SK-N-SH treated with all-trans-retinoic acid at 6 μM for 48 hours (cell line): ENCODE data around the gene TRABD2A.

ENCODE experiments used
- ATAC-seq: fragments of 200-7000 bp; cut with Tn5 transposase; 3 replicates; pipeline ENCODE4 v1.9.1; 2020; ENCODE audit warnings: mild to moderate bottlenecking, moderate library complexity
- ARNTL ChIP-seq: fragments of 450-650 bp; formaldehyde crosslinking; IDR thresholded peaks from 2 replicates; pipeline ENCODE4 v1.5.0; 2020; ENCODE audit warnings: low read depth, mild to moderate bottlenecking, moderate library complexity, borderline replicate concordance
- CREB5 ChIP-seq: fragments of 250-450 bp; sonication (Bioruptor Pico); IDR thresholded peaks from 2 replicates; pipeline ENCODE4 v1.5.1; 2020; ENCODE audit warnings: low read depth, mild to moderate bottlenecking, moderate library complexity
- CSDC2 ChIP-seq: fragments of 250-450 bp; sonication (Bioruptor Pico); IDR thresholded peaks from 2 replicates; pipeline ENCODE4 v1.5.0; 2020; ENCODE audit warnings: mild to moderate bottlenecking, moderate library complexity
- CSRNP3 ChIP-seq: fragments of 250-450 bp; sonication (Bioruptor Pico); IDR thresholded peaks from 2 replicates; pipeline ENCODE4 v1.5.1; 2021; ENCODE audit warnings: mild to moderate bottlenecking, moderate library complexity
- ESRRG ChIP-seq: fragments of 250-450 bp; sonication (Bioruptor Pico); IDR thresholded peaks from 2 replicates; pipeline ENCODE4 v1.6.1; 2021; ENCODE audit warnings: mild to moderate bottlenecking
- ISL1 ChIP-seq: fragments of 250-450 bp; sonication (Bioruptor Pico); IDR thresholded peaks from 2 replicates; pipeline ENCODE4 v2.1.2; 2022; ENCODE audit warnings: mild to moderate bottlenecking, moderate library complexity
- OSR1 ChIP-seq: fragments of 250-450 bp; sonication (Bioruptor Pico); IDR thresholded peaks from 2 replicates; pipeline ENCODE4 v1.8.0; 2022; ENCODE audit warnings: moderate library complexity, mild to moderate bottlenecking, inconsistent platforms
- PATZ1 ChIP-seq: fragments of 250-450 bp; sonication (Bioruptor Pico); IDR thresholded peaks from 2 replicates; pipeline ENCODE4 v1.8.0; 2020; ENCODE audit warnings: mild to moderate bottlenecking, moderate library complexity, borderline replicate concordance
- POU6F1 ChIP-seq: fragments of 250-450 bp; sonication (Bioruptor Pico); IDR thresholded peaks from 2 replicates; pipeline ENCODE4 v1.8.0; 2021; ENCODE audit warnings: low read depth, mild to moderate bottlenecking, moderate library complexity, borderline replicate concordance
- PPARA ChIP-seq: fragments of 250-450 bp; sonication (Bioruptor Pico); IDR thresholded peaks from 2 replicates; pipeline ENCODE4 v1.5.0; 2020; ENCODE audit warnings: mild to moderate bottlenecking, borderline replicate concordance
- RARB ChIP-seq: fragments of 250-450 bp; sonication (Bioruptor Pico); IDR thresholded peaks from 2 replicates; pipeline ENCODE4 v1.8.0; 2021; ENCODE audit warnings: mild to moderate bottlenecking, moderate library complexity
- SNAI2 ChIP-seq: fragments of 250-450 bp; sonication (Bioruptor Pico); IDR thresholded peaks from 2 replicates; pipeline ENCODE4 v1.5.0; 2020; ENCODE audit warnings: mild to moderate bottlenecking, moderate library complexity
- TCF4 ChIP-seq: fragments of 250-450 bp; sonication (Bioruptor Pico); IDR thresholded peaks from 2 replicates; pipeline ENCODE4 v1.8.0; 2021; ENCODE audit warnings: mild to moderate bottlenecking, moderate library complexity, borderline replicate concordance
- TOX ChIP-seq: fragments of 250-450 bp; sonication (Bioruptor Pico); IDR thresholded peaks from 2 replicates; pipeline ENCODE4 v1.8.0; 2021; ENCODE audit warnings: mild to moderate bottlenecking, moderate library complexity, borderline replicate concordance
- ZC3H10 ChIP-seq: fragments of 250-450 bp; sonication (Bioruptor Pico); IDR thresholded peaks from 2 replicates; pipeline ENCODE4 v1.5.1; 2021; ENCODE audit warnings: mild to moderate bottlenecking, moderate library complexity
- ZFP3 ChIP-seq: fragments of 250-450 bp; sonication (Bioruptor Pico); IDR thresholded peaks from 2 replicates; pipeline ENCODE4 v1.5.0; 2020; ENCODE audit warnings: mild to moderate bottlenecking, moderate library complexity
- ZFP30 ChIP-seq: fragments of 450-650 bp; formaldehyde crosslinking; IDR thresholded peaks from 2 replicates; pipeline ENCODE4 v1.5.0; 2022; ENCODE audit warnings: mild to moderate bottlenecking, moderate library complexity
- ZNF565 ChIP-seq: fragments of 450-650 bp; formaldehyde crosslinking; conservative IDR thresholded peaks from 2 replicates; pipeline ENCODE4 v1.5.0; 2020; ENCODE audit warnings: low read depth, mild to moderate bottlenecking, moderate library complexity
- ZNF70 ChIP-seq: fragments of 450-650 bp; formaldehyde crosslinking; IDR thresholded peaks from 2 replicates; pipeline ENCODE4 v1.5.0; 2020; ENCODE audit warnings: mild to moderate bottlenecking, moderate library complexity
- ZNF8 ChIP-seq: fragments of 450-650 bp; formaldehyde crosslinking; IDR thresholded peaks from 2 replicates; pipeline ENCODE4 v1.5.0; 2020; ENCODE audit warnings: mild to moderate bottlenecking, moderate library complexity

Gene TRABD2A

GRCh38 chr2:84846041-84846663, 34.7 kb downstream of the TRABD2A start (continued):
- no peak for TF ChIP-seq POU6F1 (CRISPR knock-in tag)
- TF ChIP-seq CREB5 (CRISPR knock-in tag): no peak
- no peak for TF ChIP-seq CSDC2 (CRISPR knock-in tag)
- no peak for TF ChIP-seq OSR1 (CRISPR knock-in tag)
- TF ChIP-seq, all 23 proteins: peak for 0

GRCh38 chr2:84844141-84844540, 36.7 kb downstream of the TRABD2A start:
- TF ChIP-seq CSDC2 (CRISPR knock-in tag) (no peak), TCF4 (CRISPR knock-in tag) (no peak), ZNF8 (no peak), CSRNP3 (CRISPR knock-in tag) (no peak), CREB5 (CRISPR knock-in tag) (no peak), ZFP3 (CRISPR knock-in tag) (no peak), ZC3H10 (CRISPR knock-in tag) (no peak), SNAI2 (CRISPR knock-in tag) (no peak), ZFP30 (CRISPR knock-in tag) (no peak), ESRRG (CRISPR knock-in tag) (no peak), TOX (CRISPR knock-in tag) (no peak), ZNF70 (CRISPR knock-in tag) (no peak), PPARA (no peak), PATZ1 (CRISPR knock-in tag) (no peak), ZNF565 (CRISPR knock-in tag) (no peak)

GRCh38 chr2:84841577-84841976, 39.3 kb downstream of the TRABD2A start:
- no peak for ATAC-seq
- TF ChIP-seq POU6F1 (CRISPR knock-in tag): no peak
- TF ChIP-seq ZFP30 (CRISPR knock-in tag): no peak
- TF ChIP-seq, all 23 proteins: peak for 0

More at GRCh38 chr2:84844141-84844540, 36.7 kb downstream of the TRABD2A start:
- no peak for ATAC-seq

- TF ChIP-seq ZNF70 (CRISPR knock-in tag): no peak
- TF ChIP-seq ZNF565 (CRISPR knock-in tag): no peak
- TF ChIP-seq TOX (CRISPR knock-in tag): no peak
- TF ChIP-seq SNAI2 (CRISPR knock-in tag): no peak
- no peak for TF ChIP-seq ISL1 (CRISPR knock-in tag)
- TF ChIP-seq CSRNP3 (CRISPR knock-in tag): no peak
- no peak for TF ChIP-seq ZFP30 (CRISPR knock-in tag)
- TF ChIP-seq TCF4 (CRISPR knock-in tag): no peak
- TF ChIP-seq ARNTL (CRISPR knock-in tag): no peak
- TF ChIP-seq ZFP3 (CRISPR knock-in tag): no peak
- TF ChIP-seq RARB (CRISPR knock-in tag): no peak
- no peak for TF ChIP-seq ESRRG (CRISPR knock-in tag)
- TF ChIP-seq ZNF8: no peak
- no peak for TF ChIP-seq ZC3H10 (CRISPR knock-in tag)
- no peak for TF ChIP-seq CSDC2 (CRISPR knock-in tag)
Observed at GRCh38 chr2:84840306-84840705, 40.6 kb downstream of the TRABD2A start.

More at GRCh38 chr2:84840306-84840705, 40.6 kb downstream of the TRABD2A start:
- ATAC-seq: peak; percentile 75
